HepG2 (cell line): ENCODE measurements around the gene ALDH16A1. TPM values are rescaled to one million over a fixed set of nuclear protein-coding genes. Genes with fewer than 3 reads are reported as not detected.

Experiments used
- EED ChIP-seq: sonication (generic); formaldehyde crosslinking; IDR thresholded peaks from 2 replicates; pipeline ENCODE4 v1.5.0; 2020; ENCODE audit warnings: mild to moderate bottlenecking, missing genetic modification reagents
- GATAD2A ChIP-seq: IDR thresholded peaks from 2 replicates; pipeline ENCODE4 v1.6.1; 2016
- HCFC1 ChIP-seq: fragments of 150-350 bp; IDR thresholded peaks from 2 replicates; pipeline ENCODE4 v1.6.1; 2014; ENCODE audit warnings: low read depth, low read length
- KDM2A ChIP-seq: sonication (generic); formaldehyde crosslinking; IDR thresholded peaks from 2 replicates; pipeline ENCODE4 v1.4.0; 2020; ENCODE audit warnings: low read depth, missing genetic modification reagents, borderline replicate concordance
- MEIS1 ChIP-seq: sonication (generic); formaldehyde crosslinking; IDR thresholded peaks from 2 replicates; pipeline ENCODE4 v1.9.0; 2021; ENCODE audit warnings: mild to moderate bottlenecking, missing genetic modification reagents, moderate library complexity, borderline replicate concordance
- MTA1 ChIP-seq: sonication (generic); formaldehyde crosslinking; IDR thresholded peaks from 2 replicates; pipeline ENCODE4 v1.4.0; 2020; ENCODE audit warnings: missing genetic modification reagents, mild to moderate bottlenecking, borderline replicate concordance
- SOX5 ChIP-seq: IDR thresholded peaks from 2 replicates; pipeline ENCODE4 v1.6.1; 2016; ENCODE audit warnings: borderline replicate concordance
- SOX6 ChIP-seq, 2 experiments: fragments of 450-650 bp in 1 of 2; sonication (generic) in 1 of 2; formaldehyde crosslinking in 1 of 2; IDR thresholded peaks; 2 replicates each; pipeline versions ENCODE4 v1.4.0 to v1.6.1; 2017 to 2020; ENCODE audit warnings: antibody characterized with exemption in 1 of 2, mild to moderate bottlenecking in 1 of 2, missing genetic modification reagents in 1 of 2
- SP2 ChIP-seq: sonication (generic); formaldehyde crosslinking; IDR thresholded peaks from 2 replicates; pipeline ENCODE4 v1.5.1; 2020; ENCODE audit warnings: mild to moderate bottlenecking, missing genetic modification reagents
- TIGD3 ChIP-seq: sonication (generic); formaldehyde crosslinking; IDR thresholded peaks from 2 replicates; pipeline ENCODE4 v1.5.1; 2020; ENCODE audit warnings: mild to moderate bottlenecking, missing genetic modification reagents, borderline replicate concordance
- TRAFD1 ChIP-seq: sonication (generic); formaldehyde crosslinking; IDR thresholded peaks from 2 replicates; pipeline ENCODE4 v1.5.1; 2020; ENCODE audit warnings: missing genetic modification reagents, mild to moderate bottlenecking, borderline replicate concordance
- ZNF431 ChIP-seq: sonication (generic); formaldehyde crosslinking; IDR thresholded peaks from 2 replicates; pipeline ENCODE4 v1.9.0; 2022; ENCODE audit warnings: missing genetic modification reagents, low read depth, mild to moderate bottlenecking, borderline replicate concordance
- ZNF720 ChIP-seq: sonication (generic); formaldehyde crosslinking; IDR thresholded peaks from 2 replicates; pipeline ENCODE4 v1.4.0; 2020; ENCODE audit warnings: missing genetic modification reagents
- ZNF724P ChIP-seq: sonication (generic); formaldehyde crosslinking; IDR thresholded peaks from 2 replicates; pipeline ENCODE4 v1.8.0; 2022; ENCODE audit warnings: missing genetic modification reagents, borderline replicate concordance
- polyA plus RNA-seq, 8 experiments: library from polyadenylated mRNA; depleted of rRNA in 3 of 8; stranded (reverse) in 7 of 8; unstranded in 1 of 8; fragments of >200 nt; fragmentation: Illumina TruSeq in 4 of 8; extraction: Trizol in 4 of 8; gene quantifications; 2 replicates each; pipeline versions ENCODE4 v1.2.1 to v1.2.3, GENCODE V29; 2011 to 2016; ENCODE audit warnings: low read depth in 4 of 8, missing spikeins in 1 of 8, mixed read lengths in 1 of 8; ENCODE audit not compliant: insufficient read depth in 1 of 8
- total RNA-seq, 5 experiments: library from RNA; depleted of rRNA; stranded (reverse); fragments of >200 nt; fragmentation: Illumina TruSeq; extraction: Trizol; gene quantifications; 2 replicates each; pipeline ENCODE4 v1.2.3, GENCODE V29; 2016; ENCODE audit warnings: low read depth in 1 of 5
- TF ChIP-seq, protein P1 (sequence below): IDR thresholded peaks from 2 replicates; pipeline ENCODE4 v1.6.1; 2018; ENCODE audit warnings: missing genetic modification reagents, mild to moderate bottlenecking, missing compliant biosample characterization
- TF ChIP-seq, protein P2 (sequence below): sonication (generic); formaldehyde crosslinking; IDR thresholded peaks from one replicate; pipeline ENCODE4 v1.5.1; 2020; ENCODE audit warnings: mild to moderate bottlenecking, missing genetic modification reagents; ENCODE audit errors: not compliant biosample characterization

The ALDH16A1 gene
- total and polyA plus RNA-seq, 2 of the 13 experiments (the other 11 are each of a cell fraction or from before 2014, with no cell fraction given) = 8.4 to 34.9 TPM

DNA sequence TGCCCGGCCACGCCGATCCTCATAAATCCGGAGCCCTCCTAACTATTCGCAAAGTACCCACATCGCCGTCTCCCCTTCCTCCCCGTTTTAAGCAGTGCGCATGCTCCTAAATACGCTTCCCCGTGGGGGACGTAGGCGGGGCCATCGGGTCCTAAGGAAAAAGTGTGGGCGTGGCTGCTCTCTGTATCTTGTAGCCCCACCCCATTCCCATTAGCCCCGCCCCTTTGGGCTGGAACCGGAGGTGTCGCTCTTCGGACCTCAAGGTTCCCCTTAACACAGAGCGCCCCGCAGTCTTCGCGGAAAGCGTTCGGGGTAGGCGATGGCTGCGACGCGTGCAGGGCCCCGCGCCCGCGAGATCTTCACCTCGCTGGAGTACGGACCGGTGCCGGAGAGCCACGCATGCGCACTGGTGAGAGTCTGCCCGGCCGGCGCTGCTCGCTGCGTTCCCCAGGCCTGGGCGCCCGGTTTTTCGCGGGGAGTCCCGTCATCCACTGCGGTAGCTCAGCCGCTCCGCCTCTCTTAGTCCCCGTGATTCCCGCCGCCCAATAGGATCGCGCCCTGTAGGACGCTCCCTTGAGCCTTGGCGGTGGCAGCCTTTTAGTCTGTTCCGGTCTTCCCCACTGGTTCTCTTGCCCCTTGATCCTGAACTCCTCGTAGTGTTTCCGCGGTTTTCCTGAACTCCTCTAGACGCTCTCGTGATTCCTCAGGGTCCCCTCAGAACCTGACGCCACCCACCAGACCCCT lies at the start of gene ALDH16A1 (continued):
- peak; percentile 17; the same call in 1 of the 2 replicates for TF ChIP-seq HCFC1
- TF ChIP-seq ZNF431 (CRISPR knock-in tag) = peak; percentile 35; the same call in 1 of the 2 replicates
- no peak for TF ChIP-seq MEIS1 (CRISPR knock-in tag)
- TF ChIP-seq ZNF724P (CRISPR knock-in tag) = no peak
- TF ChIP-seq SP2 (CRISPR knock-in tag) = peak; percentile 48; the same call in 1 of the 2 replicates
- TF ChIP-seq EED (CRISPR knock-in tag) = no peak
- TF ChIP-seq KDM2A (CRISPR knock-in tag) = no peak; the same call in 1 of the 2 replicates
- TF ChIP-seq TIGD3 = 0 out of 2 replicates have a peak, but pooled peaks have one; percentile 17
- TF ChIP-seq SOX6 (IDR thresholded peaks at IDR 0.05) = no peak
- TF ChIP-seq SOX6 (CRISPR knock-in tag; IDR thresholded peaks at IDR 0.05) = peak; percentile 46
- no peak for TF ChIP-seq GATAD2A (CRISPR knock-in tag)
- TF ChIP-seq, protein P1, sequence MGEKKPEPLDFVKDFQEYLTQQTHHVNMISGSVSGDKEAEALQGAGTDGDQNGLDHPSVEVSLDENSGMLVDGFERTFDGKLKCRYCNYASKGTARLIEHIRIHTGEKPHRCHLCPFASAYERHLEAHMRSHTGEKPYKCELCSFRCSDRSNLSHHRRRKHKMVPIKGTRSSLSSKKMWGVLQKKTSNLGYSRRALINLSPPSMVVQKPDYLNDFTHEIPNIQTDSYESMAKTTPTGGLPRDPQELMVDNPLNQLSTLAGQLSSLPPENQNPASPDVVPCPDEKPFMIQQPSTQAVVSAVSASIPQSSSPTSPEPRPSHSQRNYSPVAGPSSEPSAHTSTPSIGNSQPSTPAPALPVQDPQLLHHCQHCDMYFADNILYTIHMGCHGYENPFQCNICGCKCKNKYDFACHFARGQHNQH (CRISPR knock-in tag) = peak; percentile 61; the same call in 1 of the 2 replicates
- no peak for TF ChIP-seq MTA1 (CRISPR knock-in tag)
- TF ChIP-seq TRAFD1 (CRISPR knock-in tag) = peak; percentile 82; the same call in 1 of the 2 replicates
- TF ChIP-seq, protein P2, sequence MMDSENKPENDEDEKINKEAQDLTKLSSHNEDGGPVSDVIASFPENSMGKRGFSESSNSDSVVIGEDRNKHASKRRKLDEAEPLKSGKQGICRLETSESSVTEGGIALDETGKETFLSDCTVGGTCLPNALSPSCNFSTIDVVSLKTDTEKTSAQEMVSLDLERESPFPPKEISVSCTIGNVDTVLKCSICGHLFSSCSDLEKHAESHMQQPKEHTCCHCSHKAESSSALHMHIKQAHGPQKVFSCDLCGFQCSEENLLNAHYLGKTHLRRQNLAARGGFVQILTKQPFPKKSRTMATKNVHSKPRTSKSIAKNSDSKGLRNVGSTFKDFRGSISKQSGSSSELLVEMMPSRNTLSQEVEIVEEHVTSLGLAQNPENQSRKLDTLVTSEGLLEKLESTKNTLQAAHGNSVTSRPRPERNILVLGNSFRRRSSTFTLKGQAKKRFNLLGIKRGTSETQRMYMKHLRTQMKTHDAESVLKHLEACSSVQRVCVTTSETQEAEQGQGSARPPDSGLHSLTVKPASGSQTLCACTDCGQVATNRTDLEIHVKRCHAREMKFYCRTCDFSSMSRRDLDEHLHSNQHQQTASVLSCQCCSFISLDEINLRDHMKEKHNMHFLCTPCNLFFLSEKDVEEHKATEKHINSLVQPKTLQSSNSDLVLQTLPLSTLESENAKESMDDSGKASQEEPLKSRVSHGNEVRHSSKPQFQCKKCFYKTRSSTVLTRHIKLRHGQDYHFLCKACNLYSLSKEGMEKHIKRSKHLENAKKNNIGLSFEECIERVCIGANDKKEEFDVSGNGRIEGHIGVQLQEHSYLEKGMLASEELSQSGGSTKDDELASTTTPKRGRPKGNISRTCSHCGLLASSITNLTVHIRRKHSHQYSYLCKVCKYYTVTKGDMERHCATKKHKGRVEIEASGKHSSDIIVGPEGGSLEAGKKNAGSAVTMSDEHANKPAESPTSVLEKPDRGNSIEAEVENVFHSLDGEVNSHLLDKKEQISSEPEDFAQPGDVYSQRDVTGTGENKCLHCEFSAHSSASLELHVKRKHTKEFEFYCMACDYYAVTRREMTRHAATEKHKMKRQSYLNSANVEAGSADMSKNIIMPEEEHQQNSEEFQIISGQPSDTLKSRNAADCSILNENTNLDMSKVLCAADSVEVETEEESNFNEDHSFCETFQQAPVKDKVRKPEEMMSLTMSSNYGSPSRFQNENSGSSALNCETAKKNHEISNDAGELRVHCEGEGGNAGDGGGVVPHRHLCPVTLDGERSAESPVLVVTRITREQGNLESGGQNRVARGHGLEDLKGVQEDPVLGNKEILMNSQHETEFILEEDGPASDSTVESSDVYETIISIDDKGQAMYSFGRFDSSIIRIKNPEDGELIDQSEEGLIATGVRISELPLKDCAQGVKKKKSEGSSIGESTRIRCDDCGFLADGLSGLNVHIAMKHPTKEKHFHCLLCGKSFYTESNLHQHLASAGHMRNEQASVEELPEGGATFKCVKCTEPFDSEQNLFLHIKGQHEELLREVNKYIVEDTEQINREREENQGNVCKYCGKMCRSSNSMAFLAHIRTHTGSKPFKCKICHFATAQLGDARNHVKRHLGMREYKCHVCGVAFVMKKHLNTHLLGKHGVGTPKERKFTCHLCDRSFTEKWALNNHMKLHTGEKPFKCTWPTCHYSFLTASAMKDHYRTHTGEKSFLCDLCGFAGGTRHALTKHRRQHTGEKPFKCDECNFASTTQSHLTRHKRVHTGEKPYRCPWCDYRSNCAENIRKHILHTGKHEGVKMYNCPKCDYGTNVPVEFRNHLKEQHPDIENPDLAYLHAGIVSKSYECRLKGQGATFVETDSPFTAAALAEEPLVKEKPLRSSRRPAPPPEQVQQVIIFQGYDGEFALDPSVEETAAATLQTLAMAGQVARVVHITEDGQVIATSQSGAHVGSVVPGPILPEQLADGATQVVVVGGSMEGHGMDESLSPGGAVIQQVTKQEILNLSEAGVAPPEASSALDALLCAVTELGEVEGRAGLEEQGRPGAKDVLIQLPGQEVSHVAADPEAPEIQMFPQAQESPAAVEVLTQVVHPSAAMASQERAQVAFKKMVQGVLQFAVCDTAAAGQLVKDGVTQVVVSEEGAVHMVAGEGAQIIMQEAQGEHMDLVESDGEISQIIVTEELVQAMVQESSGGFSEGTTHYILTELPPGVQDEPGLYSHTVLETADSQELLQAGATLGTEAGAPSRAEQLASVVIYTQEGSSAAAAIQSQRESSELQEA (CRISPR knock-in tag) = no peak
- TF ChIP-seq SOX5 (CRISPR knock-in tag) = no peak
- no peak for TF ChIP-seq ZNF720 (CRISPR knock-in tag)
